Fibroblast of peridontal ligament (primary cell): ENCODE results near the gene PPP2R2B.

ENCODE experiments used
- DNase-seq: peaks from one replicate; pipeline ENCODE4 v3.0.0-alpha.2; 2010; ENCODE audit errors: extremely low read depth

The PPP2R2B gene

GRCh38 chr5:146703499-146703898 is 175.1 kb downstream of the PPP2R2B start:
- no peak for DNase-seq

- no peak for DNase-seq
Observed at GRCh38 chr5:146699664-146700418, 178.7 kb downstream of the PPP2R2B start.

- no peak for DNase-seq
Observed at GRCh38 chr5:146699138-146699537, 179.4 kb downstream of the PPP2R2B start.

DNA sequence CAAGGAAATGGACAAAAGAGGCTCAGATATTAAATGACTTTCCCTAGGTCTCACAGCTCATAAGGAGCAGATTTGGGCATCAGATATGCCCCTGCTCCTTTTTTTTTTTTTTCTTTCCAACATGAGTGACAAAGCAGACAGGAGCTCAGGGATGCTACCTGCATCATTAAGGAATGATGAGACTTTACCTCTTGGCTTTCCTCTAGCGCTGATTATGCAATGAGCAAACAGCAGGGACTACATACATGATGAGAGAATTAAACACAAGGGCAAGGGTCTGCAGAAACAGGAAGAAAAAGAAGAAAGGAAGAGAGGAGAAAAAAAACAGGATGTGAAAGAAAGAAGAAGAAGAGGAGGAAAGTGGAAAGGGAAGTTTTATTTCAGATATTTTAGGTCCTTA is 179.9 kb downstream of the PPP2R2B start:
- no peak for DNase-seq

DNA sequence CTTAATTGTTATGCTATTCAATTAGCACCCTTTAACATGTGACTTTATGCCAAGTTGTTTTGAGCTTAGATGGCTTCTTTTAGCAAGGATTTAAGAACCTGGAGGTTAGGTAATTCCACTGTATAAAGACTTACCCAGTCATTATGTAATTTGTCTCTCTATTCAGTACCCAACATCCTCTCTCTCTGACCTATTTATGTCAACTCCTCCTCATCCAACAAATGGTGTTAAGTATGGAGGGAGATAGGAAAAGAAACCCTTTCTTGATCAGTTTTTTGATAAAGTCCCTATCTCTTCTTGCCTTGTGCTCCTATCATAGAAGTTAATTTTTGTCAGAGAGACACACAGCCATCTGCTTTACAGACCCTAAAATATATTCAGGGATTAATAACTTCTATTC is 181.3 kb downstream of the PPP2R2B start:
- DNase-seq: no peak

GRCh38 chr5:146695646-146696045 is 182.9 kb downstream of the PPP2R2B start:
- no peak for DNase-seq

DNA sequence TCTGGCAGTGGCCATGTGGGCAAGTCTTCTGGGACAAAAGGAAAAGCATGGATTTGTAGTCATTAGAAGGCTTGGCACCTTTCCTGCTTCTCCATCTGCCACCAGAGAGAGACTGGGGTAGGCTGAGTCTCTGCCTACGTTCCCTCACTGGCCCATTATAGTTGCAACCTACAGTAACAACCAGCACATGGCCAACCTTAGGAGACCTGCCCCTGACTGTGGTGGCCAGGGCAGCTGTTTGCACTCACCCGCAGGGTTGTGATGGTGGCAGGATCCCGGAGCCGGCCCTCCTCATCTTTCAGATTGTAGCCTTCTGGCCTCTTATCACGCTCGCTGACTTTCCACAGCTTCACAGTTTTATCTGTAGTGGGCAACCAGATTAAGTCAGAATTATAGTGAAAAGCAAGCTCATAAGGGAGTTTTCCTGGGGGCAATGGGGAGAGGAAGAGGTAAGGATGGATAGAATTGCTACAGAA is 187.6 kb downstream of the PPP2R2B start:
- no peak for DNase-seq

GRCh38 chr5:146687630-146688029 is 190.9 kb downstream of the PPP2R2B start:
- DNase-seq: no peak

- DNase-seq: no peak
Observed at GRCh38 chr5:146683861-146684260, 194.7 kb downstream of the PPP2R2B start.

- DNase-seq: no peak
Observed at GRCh38 chr5:146682899-146683532, 195.5 kb downstream of the PPP2R2B start.

GRCh38 chr5:146681585-146682105 is 196.9 kb downstream of the PPP2R2B start:
- DNase-seq: no peak

GRCh38 chr5:146680846-146681584 is 197.5 kb downstream of the PPP2R2B start:
- no peak for DNase-seq

DNA sequence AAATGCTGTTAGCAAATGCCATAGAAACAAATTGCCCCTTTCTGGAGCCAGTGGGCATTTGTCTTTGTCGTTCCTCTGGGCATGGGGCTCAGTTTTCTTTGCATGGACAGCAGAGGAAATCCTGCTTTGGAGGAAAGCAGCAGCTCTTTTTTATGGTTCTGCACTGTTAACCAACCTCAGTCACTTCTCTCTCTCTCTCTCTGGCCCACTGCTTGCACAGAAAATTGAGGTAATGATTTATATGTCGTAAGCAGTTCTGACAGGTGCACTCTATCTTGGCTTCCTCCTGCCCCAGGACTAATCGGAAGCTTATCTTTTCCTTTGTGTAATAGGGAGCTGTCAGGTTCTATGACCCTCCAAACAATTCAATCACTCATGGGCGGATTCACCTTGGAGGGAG is 202.9 kb downstream of the PPP2R2B start:
- DNase-seq: no peak

GRCh38 chr5:146672866-146673265 is 205.7 kb downstream of the PPP2R2B start:
- no peak for DNase-seq

DNA sequence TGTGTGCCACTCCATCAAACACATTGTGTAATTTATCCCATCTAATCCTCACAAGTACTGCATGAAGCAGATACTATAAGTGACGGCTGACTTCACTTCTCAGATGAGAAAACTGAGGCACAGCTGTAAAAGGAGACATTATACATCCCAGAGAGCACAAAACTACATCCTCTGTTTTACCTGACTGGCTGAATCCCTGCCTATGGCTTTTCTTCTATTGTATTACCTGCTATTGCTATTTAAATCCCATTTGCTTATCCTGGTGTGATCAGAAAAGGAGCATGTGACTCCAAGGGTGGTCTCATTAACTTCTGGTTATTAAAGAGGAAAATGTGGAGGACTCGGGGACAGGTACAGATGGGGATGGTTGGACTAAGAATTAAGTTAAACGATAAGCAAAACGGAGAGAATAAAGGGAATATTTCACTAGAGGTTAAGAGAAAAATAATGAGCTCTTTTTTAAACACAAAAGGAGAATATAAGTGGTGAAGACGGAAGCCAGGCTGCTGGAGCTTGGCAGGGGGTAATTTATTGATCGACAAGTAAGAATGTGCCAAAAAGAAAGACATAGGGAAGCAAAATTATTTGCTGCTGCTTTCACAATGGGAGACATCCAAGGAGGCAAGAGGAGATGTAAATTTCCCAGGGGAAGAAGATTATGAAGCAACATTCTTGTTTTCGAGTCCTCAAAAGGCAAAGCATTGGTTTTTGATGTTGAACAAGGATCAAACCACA is 206.8 kb downstream of the PPP2R2B start:
- no peak for DNase-seq

GRCh38 chr5:146669656-146670055 is 208.9 kb downstream of the PPP2R2B start:
- DNase-seq: no peak

DNA sequence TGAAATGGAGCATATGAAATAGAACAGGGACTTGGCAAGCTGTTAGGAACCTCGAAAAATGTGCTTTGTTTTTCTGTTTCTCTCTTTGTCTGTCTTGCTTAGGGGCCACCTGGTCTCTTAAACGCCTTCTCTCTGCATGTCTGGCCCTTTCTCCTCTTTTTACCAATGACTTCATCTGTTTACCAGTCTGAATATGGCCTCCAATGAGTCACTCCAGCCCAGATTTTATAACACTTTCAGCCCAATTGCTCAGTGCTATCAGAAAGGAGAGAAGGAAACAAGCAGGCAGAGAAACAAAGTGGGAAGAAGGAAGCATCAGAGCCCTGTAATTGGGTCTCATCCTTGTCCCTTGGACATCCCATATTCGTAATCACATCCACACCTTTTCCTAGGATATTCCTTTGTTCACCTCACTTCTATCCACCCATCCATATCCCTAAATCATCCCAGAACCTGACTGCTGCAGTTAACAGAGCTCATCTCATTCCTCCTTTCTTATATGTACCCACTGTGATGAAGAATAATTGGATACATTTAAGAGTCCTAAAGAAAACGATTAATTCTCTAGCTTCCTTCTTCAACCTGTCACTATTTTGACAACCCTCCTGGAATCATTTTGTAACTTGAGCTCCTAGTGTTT is 210.8 kb downstream of the PPP2R2B start:
- DNase-seq: no peak

- DNase-seq: no peak
Observed at GRCh38 chr5:146662229-146662628, 216.3 kb downstream of the PPP2R2B start.

DNA sequence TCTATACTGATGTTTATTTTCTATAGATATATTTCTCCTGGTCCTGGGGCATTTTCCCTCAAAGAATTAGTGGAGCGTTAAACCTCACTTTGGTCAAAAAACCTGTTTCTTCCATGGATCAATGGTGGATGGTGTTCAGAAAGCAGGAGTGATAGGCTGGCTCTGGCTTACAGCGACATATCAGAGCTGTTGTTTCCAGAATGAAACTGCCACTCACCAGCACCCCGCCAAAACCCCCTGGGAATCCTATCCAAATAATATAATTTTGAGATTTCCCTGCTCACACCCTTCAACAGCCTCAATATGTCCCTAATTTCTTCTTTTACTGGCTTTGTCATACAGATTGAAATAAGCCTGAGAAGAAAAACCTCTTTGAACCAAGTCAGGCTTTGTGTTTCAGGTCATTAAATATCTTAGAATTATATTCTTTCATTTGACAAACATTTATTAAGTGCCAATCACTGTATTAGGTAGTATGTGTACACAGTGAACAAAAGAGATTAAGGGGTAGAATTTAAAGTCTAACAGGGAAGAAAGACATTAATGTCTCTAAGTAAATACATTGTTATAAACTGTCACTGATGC is 218.1 kb downstream of the PPP2R2B start:
- no peak for DNase-seq

DNA sequence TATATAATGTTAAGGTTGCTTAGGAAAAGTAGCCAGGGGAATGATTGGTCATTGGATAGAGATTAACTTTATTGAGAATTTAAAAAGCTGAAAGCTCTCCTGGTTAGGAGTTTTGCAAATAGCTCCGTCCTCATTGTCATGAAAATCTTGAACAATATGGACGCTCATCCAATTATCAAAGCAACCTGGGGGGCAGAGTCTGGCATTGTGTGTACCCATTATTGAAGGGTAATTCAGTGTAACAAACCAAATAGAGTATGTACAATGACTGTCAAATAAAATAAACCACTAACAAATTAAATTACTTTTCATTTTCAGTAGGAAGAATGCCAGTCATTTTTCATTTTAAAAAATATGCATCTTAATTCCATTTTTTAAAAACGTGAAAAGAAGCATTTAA is 218.6 kb downstream of the PPP2R2B start:
- no peak for DNase-seq

DNA sequence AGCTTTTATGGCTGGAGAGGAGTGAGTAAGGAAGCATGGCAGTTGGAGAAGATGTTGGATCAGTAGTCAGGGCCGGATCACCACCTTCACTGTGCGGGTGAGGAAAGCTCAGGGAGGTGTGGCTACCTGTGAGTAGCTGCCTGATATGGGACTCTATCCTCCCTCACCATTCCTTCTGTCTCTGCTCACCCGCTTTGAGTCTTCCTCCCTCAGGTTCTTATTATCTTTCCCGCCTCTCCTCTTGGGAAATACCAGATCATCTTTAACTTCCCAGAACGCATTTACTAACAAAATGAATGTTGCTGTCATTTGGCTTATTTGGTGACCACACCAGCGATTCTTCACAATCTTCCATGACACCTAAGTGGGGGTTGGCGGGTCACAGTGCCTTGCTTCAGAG is 221.9 kb downstream of the PPP2R2B start:
- no peak for DNase-seq
